Fibroblast of mammary gland (primary cell): Measurements from ENCODE around the gene BEGAIN.

Experiments used
- DNase-seq: peaks from one replicate; pipeline ENCODE4 v3.0.0-alpha.2; 2010; ENCODE audit warnings: low read depth
- H3K4me3 ChIP-seq: 2 replicates; pipeline ENCODE4 v1.5.1; 2011; ENCODE audit warnings: low read depth, mild to moderate bottlenecking, low read length, moderate library complexity; ENCODE audit not compliant: control insufficient read depth
- CTCF ChIP-seq: conservative IDR thresholded peaks from 2 replicates; pipeline ENCODE4 v1.5.1; 2011; ENCODE audit warnings: low read depth, low read length, inconsistent platforms; ENCODE audit not compliant: control insufficient read depth, insufficient read depth

BEGAIN gene

GRCh38 chr14:100562751-100563150, 24.5 kb downstream of the BEGAIN start:
- no peak for DNase-seq
- no peak overlapping the region for H3K4me3 ChIP-seq
- no peak for TF ChIP-seq CTCF

DNA sequence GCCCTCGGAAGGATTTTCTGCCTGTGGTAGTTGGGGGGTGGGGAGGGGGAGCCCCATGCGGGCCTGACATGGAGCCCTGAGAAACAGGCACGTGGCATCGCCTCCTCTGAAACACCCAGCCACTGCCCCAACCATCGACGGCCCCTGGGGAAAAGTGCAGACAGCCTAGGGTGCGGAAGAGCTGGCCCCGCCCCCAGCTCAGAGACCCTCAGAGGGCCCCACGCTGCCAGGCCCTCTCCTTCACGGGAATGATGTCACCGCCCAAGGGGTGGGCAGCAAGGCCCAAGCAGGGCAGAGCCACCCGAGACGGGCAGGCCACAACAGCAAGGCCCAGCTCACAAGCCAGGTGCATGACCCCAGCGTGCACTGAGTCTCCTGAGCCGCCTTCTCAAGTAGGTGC, 26.2 kb downstream of the BEGAIN start:
- TF ChIP-seq CTCF = no peak
- no peak for DNase-seq
- no peak overlapping the region for H3K4me3 ChIP-seq

- H3K4me3 ChIP-seq = no peak overlapping the region
- no peak for DNase-seq
- no peak for TF ChIP-seq CTCF
Observed at GRCh38 chr14:100560471-100560870, 26.7 kb downstream of the BEGAIN start.

GRCh38 chr14:100559455-100559854, 27.8 kb downstream of the BEGAIN start:
- H3K4me3 ChIP-seq = no peak overlapping the region
- no peak for DNase-seq
- no peak for TF ChIP-seq CTCF

DNA sequence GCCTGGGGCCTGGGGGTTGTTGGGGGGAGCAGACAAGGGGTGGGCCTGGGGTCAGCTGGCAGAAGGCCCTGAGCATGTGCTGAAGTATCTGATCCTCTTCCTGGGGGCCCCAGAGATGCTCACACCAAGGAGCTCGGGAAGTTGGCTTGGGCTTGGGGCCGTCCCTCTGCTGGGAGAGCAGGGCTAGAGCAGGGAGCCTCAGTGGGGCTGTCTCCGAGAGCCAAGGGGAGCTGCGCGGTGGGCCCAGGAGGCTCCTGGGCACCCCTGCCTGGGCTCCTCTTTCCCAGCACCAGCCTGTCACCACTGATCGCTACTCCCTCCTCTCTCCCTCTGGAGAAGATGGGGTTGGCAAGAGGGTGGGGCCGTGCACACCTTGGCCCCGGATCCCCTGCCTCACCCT, 28.3 kb downstream of the BEGAIN start:
- no peak for DNase-seq
- no peak overlapping the region for H3K4me3 ChIP-seq
- no peak for TF ChIP-seq CTCF

DNA sequence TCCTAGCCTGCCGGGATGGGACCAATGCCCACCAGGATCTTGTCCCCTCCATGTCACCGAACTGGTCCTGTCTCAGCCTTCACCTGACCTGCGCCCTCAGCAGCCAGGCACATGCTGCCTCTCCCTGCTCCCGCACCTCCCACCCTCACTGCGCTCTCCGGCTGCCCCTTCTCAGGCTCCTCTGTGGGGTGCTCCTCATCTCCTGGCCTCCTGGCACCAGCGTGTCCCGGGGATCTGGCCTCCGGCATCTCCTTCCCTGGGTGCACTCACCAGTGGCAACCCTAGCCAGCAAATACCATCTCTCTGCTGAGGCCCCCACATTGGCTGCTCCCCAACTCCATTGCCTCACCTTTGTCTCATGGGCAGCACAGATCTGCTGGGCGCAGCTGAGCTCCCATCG, 29.0 kb downstream of the BEGAIN start:
- no peak for DNase-seq
- H3K4me3 ChIP-seq = no peak overlapping the region
- TF ChIP-seq CTCF = no peak

DNA sequence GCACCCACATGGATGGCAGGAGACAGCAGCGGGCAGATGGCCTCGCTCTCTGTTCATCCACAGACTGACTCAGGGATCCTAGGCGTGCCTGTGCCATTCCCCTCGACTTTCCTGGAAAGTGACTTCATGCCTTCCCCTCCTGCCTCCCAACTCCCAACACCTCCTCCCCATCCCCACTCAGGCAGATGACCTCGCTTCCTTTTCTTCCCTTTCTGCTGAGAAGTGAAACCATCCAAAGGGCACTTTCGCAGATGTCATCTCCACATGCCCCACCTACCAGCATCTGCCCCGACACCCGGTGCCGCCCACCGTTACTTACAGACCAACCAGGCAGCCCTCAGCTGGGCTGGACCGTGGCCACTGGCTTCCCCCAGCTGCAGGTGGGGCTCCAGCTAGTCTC, 29.6 kb downstream of the BEGAIN start:
- H3K4me3 ChIP-seq = no peak overlapping the region
- peak; percentile 18 for DNase-seq
- no peak for TF ChIP-seq CTCF
